ENCODE measurements around the gene SPTLC3. TPM values are rescaled to one million over a fixed set of nuclear protein-coding genes. Genes with fewer than 3 reads are reported as not detected.

Gene SPTLC3
- 0.03 TPM for total RNA-seq (2021; ENCODE audit: unreplicated experiment)
- polyA plus RNA-seq (2012; ENCODE audit: insufficient read length): not detected
- percentile 11 among the genes with signal in this experiment for Bru-seq, nascent RNA
- percentile 9 among the genes with signal in this experiment for BruChase-seq, experiment 1, labeled RNA remaining after a 2-hour chase
- percentile 11 among the genes with signal in this experiment for BruChase-seq, experiment 2, labeled RNA remaining after a 6-hour chase
- long read RNA-seq, partial matches to known transcripts: 0 of 1 reads
- long read RNA-seq, other reads (novel, unspliced or antisense): 1 of 1 reads

DNA sequence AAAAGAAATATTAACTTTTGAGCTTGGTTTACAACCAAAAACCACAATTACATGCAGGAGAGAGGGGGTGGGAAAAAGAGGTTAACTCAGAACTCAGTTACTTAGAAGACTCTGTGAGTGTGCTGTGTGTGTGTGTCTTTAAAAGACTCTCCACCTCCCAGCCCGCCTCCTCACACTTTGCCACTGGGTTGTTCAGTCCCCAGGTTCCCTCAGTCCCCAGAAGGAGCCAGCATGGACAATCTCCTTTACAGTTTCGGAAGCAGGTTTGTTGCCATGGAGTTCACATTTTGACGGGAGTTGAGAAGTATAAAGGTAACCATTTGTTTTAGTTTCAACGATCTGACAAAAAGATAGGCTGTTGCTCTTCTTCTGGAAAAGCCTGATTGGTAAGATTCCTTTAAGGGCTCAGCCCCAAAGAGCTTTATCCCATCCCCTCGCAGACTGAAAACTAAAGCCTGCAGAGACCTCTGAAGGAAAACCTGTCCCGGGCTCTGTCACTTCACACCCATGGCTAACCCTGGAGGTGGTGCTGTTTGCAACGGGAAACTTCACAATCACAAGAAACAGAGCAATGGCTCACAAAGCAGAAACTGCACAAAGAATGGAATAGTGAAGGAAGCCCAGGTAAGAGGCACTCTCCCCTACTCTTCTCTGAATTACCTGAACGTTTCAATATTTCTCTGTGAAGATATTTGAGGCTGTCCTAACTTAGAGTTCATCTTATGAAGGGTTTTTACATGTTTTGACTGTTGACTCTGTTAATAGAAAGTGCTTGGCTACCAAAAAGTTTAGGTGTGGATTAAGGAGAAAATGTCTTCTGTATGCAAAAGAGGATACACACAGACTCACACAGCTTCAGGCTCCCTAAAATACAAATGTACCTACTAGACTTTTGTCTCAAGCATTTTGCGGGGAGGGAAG, at the start of gene SPTLC3:
SPTLC3 (plus strand) TSS at position 212 of the 921 bp plus-strand sequence; CDS start at position 508, 296 bp downstream.
- CTCF ChIA-PET: no interaction called here
- Histone ChIP-seq H3K27ac (ENCODE audit: low read length) (no peak within 1 kb of the TSS), H3K36me3 (ENCODE audit: control insufficient read depth, insufficient read depth, low read length) (no peaks in the 10 kb centered on the region), H3K4me1 (ENCODE audit: control insufficient read depth, insufficient read depth, low read length) (no peaks in the 10 kb centered on the region), H3K4me3 (ENCODE audit: low read depth in 2 of 2, low read length in 2 of 2) (peak within 1 kb of the TSS in 1 of 2 experiments; percentile 12; a peak in 2 of 4 replicates), H3K27me3 (ENCODE audit: control insufficient read depth, insufficient read depth, low read length) (no peaks in the 10 kb centered on the region), H3K9me3 (ENCODE audit: control insufficient read depth, insufficient read depth, low read depth, low read length) (no peaks in the 10 kb centered on the region)
- intact Hi-C loops (cut with micrococcal nuclease; ENCODE audit: unreplicated experiment) (no loop called here), in situ Hi-C loops (cut with HindIII; ENCODE audit: low pct_unique_long_range_greater_than_20kb, low sequenced_read_pairs) (no loop called here)
- POLR2A ChIA-PET: interaction anchor here (0.6 kb wide), 1 partner anchor 81 kb away, joined by 14 read pairs; no protein-coding TSS in a partner anchor
- no TSS peak for BruUV-seq (replicated peaks)
- no peak for ATAC-seq
- no peak for DNase-seq (ENCODE audit: low read depth, low spot score)
- TF ChIP-seq POLR2AphosphoS5 (IDR thresholded peaks at IDR 0.05; ENCODE audit: low read depth, low read length) (no peak), TCF7L2 (IDR thresholded peaks at IDR 0.05; ENCODE audit: low read depth, low read length) (no peak), SIN3A (IDR thresholded peaks at IDR 0.05; ENCODE audit: borderline replicate concordance, insufficient read depth, low read depth, low read length) (no peak)
- TF ChIP-seq, protein P1, sequence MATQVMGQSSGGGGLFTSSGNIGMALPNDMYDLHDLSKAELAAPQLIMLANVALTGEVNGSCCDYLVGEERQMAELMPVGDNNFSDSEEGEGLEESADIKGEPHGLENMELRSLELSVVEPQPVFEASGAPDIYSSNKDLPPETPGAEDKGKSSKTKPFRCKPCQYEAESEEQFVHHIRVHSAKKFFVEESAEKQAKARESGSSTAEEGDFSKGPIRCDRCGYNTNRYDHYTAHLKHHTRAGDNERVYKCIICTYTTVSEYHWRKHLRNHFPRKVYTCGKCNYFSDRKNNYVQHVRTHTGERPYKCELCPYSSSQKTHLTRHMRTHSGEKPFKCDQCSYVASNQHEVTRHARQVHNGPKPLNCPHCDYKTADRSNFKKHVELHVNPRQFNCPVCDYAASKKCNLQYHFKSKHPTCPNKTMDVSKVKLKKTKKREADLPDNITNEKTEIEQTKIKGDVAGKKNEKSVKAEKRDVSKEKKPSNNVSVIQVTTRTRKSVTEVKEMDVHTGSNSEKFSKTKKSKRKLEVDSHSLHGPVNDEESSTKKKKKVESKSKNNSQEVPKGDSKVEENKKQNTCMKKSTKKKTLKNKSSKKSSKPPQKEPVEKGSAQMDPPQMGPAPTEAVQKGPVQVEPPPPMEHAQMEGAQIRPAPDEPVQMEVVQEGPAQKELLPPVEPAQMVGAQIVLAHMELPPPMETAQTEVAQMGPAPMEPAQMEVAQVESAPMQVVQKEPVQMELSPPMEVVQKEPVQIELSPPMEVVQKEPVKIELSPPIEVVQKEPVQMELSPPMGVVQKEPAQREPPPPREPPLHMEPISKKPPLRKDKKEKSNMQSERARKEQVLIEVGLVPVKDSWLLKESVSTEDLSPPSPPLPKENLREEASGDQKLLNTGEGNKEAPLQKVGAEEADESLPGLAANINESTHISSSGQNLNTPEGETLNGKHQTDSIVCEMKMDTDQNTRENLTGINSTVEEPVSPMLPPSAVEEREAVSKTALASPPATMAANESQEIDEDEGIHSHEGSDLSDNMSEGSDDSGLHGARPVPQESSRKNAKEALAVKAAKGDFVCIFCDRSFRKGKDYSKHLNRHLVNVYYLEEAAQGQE (IDR thresholded peaks at IDR 0.05; ENCODE audit: insufficient read depth in 1 of 2, low read depth in 2 of 2, low read length in 1 of 2): no peak
- TF ChIP-seq, protein P2, sequence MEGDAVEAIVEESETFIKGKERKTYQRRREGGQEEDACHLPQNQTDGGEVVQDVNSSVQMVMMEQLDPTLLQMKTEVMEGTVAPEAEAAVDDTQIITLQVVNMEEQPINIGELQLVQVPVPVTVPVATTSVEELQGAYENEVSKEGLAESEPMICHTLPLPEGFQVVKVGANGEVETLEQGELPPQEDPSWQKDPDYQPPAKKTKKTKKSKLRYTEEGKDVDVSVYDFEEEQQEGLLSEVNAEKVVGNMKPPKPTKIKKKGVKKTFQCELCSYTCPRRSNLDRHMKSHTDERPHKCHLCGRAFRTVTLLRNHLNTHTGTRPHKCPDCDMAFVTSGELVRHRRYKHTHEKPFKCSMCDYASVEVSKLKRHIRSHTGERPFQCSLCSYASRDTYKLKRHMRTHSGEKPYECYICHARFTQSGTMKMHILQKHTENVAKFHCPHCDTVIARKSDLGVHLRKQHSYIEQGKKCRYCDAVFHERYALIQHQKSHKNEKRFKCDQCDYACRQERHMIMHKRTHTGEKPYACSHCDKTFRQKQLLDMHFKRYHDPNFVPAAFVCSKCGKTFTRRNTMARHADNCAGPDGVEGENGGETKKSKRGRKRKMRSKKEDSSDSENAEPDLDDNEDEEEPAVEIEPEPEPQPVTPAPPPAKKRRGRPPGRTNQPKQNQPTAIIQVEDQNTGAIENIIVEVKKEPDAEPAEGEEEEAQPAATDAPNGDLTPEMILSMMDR (IDR thresholded peaks at IDR 0.05): no peak

DNA sequence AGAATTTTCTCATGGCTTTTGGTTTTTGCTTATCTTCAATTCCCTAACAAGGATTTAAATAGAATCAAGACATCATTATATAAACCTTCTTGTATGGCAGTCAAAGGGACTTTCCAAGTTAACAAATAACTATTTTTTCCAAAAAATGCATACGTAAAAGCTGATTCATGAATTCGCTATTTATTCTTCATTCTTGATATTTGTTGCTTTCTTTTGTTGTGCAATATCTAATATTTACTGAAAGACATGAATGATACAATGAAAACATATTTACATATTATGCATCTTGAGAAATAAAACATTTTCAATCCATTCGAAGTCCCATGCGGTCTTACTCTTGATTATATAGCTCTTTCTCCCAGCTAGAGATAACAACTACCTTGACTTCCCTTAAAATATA, 47.0 kb upstream of the SPTLC3 start:
- TF ChIP-seq SIN3A (IDR thresholded peaks at IDR 0.05; ENCODE audit: borderline replicate concordance, insufficient read depth, low read depth, low read length): no peak
- no peak for TF ChIP-seq POLR2AphosphoS5 (IDR thresholded peaks at IDR 0.05; ENCODE audit: low read depth, low read length)
- TF ChIP-seq, protein P1 (IDR thresholded peaks at IDR 0.05; ENCODE audit: insufficient read depth in 1 of 2, low read depth in 2 of 2, low read length in 1 of 2): no peak
- TF ChIP-seq, protein P2 (IDR thresholded peaks at IDR 0.05): no peak
- TF ChIP-seq TCF7L2 (IDR thresholded peaks at IDR 0.05; ENCODE audit: low read depth, low read length): no peak
- ATAC-seq: no peak
- no peaks in the 10 kb centered on the region for H3K36me3 ChIP-seq (ENCODE audit: control insufficient read depth, insufficient read depth, low read length)
- H3K9me3 ChIP-seq (ENCODE audit: control insufficient read depth, insufficient read depth, low read depth, low read length): no peaks in the 10 kb centered on the region
- no peaks in the 10 kb centered on the region for H3K27me3 ChIP-seq (ENCODE audit: control insufficient read depth, insufficient read depth, low read length)
- ChIA-PET POLR2A (no interaction called here), CTCF (no interaction called here)
- no peak overlapping the region for H3K27ac ChIP-seq (ENCODE audit: low read length)
- no peak overlapping the region for H3K4me3 ChIP-seq (ENCODE audit: low read depth in 2 of 2, low read length in 2 of 2)
- in situ Hi-C loops (cut with HindIII; ENCODE audit: low pct_unique_long_range_greater_than_20kb, low sequenced_read_pairs): no loop called here
- no peak for DNase-seq (ENCODE audit: low read depth, low spot score)
- intact Hi-C loops (cut with micrococcal nuclease; ENCODE audit: unreplicated experiment): no loop called here
- no TSS peak for BruUV-seq (replicated peaks)
- H3K4me1 ChIP-seq (ENCODE audit: control insufficient read depth, insufficient read depth, low read length): no peaks in the 10 kb centered on the region
